ENCODE measurements around the gene CIITA.
"Not testable (repeated sequence)": the region's sequence is repeated elsewhere in the genome, so short reads cannot be mapped to it uniquely, and the experiment has no call there.

CIITA gene

GRCh38 chr16:10920726-10921427, 43.9 kb downstream of the CIITA start:
- peak; percentile 43 for DNase-seq

GRCh38 chr16:10921536-10922327, 44.7 kb downstream of the CIITA start:
- DNase-seq: no peak

DNA sequence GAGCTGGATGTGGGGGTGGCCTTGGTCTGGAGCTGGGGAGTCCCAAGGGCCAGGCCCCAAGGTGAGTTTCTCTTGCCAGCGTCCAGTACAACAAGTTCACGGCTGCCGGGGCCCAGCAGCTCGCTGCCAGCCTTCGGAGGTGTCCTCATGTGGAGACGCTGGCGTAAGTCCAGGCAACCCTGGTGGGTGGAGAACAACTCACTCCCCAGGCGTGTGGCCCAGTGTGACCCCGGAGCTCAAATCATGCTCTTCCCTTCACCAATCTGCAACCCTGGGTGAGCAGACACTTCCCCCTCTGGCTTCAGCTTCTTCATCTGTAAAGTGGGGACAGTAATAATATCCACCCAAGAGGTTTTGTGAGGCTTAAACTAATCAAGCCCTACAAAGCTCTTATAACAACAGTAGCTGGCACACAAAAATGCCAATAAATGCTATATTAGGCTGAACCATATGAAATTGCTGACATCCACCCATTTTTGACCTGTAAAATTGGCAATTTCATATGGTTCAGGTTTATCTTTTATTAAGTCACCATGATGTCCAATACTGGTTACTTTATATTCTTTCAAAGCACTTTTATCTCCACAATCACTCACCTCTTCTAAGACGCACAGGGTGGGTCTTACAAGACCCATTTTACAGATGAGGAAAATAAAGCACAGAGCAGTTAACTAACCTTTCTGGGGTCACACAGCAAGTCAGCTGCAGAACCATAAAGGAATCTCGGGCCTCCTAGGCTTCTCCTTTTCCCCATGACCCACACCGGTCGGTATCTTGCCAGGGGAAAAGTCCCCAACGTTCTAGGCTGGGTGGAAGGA, 45.5 kb downstream of the CIITA start:
- DNase-seq: peak; percentile 55

DNA sequence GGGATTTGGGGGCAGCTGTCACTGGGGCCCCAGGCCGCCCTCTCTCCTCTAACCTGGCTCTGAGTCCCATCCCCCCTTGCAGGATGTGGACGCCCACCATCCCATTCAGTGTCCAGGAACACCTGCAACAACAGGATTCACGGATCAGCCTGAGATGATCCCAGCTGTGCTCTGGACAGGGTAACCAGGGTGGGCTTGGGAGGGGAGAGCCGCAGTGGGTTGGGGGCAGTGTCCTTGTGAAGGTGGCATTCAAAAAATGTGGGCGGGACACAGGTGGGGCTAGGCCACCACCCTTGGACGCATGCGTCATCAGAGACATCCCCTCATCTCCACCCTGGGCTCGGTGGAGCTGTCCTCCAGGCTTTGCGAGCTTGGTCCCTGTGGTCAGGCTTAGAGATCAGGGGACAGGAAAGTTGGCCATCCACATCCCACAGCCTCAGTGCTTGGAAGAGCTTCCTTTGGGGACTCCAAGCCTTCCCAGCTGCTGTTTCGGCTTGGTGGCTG, 46.2 kb downstream of the CIITA start:
- DNase-seq: no peak

DNA sequence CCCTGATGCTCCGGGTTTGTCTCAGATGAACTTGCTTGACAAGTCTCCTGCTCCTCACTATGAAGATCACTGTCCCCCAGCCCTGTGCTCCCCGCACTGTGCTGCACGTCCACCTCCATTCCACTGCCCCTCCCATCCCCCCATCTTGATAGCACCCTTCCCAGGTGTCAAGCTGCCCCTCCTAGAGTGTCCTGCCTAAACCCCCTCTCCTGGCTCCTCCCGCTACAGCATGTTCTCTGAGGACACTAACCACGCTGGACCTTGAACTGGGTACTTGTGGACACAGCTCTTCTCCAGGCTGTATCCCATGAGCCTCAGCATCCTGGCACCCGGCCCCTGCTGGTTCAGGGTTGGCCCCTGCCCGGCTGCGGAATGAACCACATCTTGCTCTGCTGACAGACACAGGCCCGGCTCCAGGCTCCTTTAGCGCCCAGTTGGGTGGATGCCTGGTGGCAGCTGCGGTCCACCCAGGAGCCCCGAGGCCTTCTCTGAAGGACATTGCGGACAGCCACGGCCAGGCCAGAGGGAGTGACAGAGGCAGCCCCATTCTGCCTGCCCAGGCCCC, 46.7 kb downstream of the CIITA start:
- DNase-seq: no peak

DNA sequence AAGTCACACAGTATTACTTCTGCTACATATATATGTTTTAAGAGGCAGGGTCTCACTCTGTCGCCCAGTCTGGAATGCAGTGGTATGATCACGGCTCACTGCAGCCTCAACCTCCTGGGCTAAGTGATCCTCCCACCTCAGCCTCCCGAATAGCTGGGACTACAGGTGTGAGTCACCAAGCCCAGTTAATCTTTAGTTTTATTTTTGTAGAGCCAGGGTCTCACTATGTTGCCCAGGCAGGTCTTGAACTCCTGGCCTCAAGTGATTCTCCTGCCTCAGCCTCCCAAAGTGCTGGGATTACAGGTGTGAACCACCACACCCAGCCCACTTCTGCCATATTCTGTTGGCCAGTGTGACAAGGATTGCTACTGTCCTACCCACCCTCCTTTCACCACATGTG, 48.3 kb downstream of the CIITA start:
- DNase-seq: not testable (repeated sequence)

DNA sequence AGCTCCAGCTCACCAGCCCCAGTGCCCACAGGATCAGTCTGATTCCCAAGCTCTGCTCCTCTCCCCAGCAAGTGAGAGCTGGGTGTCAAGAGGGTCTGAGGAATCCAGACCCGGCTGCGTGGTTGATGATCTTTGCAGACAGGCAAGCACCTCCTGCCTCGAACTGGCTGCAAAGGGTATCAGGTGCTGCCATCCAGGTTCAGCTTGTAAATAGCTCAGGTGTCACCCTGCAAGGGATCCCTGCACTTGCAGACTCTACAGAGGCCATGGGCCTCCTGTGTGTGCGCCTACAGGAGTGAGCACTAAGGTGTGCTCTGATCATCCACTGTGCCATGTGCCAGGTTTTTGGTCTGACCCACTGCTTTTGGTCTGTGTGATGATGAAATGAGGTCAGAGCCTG, 49.1 kb downstream of the CIITA start:
- no peak for DNase-seq

DNA sequence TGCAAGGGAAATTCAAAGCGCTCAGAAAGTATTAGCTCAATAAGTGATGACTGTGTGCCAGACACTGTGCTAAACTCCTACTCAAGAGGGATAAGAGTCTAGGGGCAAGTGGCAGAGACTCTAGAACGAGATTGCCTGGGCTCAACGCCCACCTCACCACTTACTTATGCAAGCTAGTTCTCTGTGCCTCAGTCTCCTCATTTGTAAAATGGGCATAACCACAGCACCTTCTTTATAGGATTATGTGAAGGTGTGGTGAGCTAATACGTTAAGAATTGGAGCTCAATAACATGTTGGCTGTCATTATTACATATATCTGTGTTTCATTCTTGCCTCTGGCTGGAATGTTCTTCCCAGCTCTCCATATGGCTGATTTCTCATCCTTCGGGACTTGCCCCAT, 49.9 kb downstream of the CIITA start:
- DNase-seq: no peak

GRCh38 chr16:10927497-10928112, 50.6 kb downstream of the CIITA start:
- DNase-seq: no peak

GRCh38 chr16:10929097-10929496, 52.1 kb downstream of the CIITA start:
- peak; percentile 87 for DNase-seq

- DNase-seq: peak; percentile 58
Observed at GRCh38 chr16:10929853-10930754, 53.1 kb downstream of the CIITA start.

DNA sequence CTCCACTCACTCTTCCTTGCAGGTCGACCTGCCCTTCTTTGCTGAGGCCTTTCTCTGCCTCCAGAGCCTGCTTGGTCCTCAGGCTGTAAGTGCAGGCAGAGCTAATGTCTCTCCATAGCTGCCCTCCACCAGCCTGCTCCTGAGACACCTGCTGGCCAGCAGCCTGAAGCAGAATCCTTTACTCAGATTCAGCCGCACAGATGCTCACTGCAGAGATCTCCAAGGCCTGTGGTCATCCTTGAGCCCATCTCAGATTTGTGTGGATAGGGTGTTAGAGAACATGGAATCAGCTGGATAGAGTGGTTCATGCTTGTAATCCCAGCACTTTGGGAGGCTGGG, 53.7 kb downstream of the CIITA start:
- no peak for DNase-seq

GRCh38 chr16:10931134-10931533, 54.1 kb downstream of the CIITA start:
- no peak for DNase-seq

DNA sequence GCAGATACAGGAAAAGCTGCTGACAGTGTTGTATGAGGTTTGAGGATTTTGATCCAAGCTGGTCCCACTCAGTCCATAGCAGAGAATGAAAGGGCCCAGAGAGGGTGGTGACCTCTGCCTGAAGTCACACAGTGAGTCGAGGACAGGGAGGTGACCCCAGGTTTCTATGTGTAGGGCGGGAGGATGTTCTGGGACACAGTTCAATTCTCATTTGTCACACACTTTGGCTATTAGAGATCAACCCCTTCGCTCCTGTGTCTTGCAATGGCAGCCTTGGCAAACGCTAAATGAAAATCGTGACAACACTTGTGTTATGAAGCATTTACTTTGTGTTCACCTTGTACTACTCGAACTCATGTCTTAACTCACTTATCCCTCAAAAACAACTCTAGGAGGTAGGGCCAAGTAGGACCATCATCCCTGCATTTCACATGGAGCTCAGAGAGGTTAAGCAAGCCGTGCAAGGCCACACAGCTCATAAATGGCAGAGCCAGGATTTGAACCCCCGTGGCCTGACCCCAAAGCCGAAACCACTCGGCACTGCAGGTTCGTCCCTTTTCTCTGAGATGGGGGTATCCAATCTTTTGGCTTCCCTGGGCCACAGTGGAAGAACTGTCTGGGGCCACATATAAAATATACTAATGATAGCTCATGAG, 55.1 kb downstream of the CIITA start:
- no peak for DNase-seq

DNA sequence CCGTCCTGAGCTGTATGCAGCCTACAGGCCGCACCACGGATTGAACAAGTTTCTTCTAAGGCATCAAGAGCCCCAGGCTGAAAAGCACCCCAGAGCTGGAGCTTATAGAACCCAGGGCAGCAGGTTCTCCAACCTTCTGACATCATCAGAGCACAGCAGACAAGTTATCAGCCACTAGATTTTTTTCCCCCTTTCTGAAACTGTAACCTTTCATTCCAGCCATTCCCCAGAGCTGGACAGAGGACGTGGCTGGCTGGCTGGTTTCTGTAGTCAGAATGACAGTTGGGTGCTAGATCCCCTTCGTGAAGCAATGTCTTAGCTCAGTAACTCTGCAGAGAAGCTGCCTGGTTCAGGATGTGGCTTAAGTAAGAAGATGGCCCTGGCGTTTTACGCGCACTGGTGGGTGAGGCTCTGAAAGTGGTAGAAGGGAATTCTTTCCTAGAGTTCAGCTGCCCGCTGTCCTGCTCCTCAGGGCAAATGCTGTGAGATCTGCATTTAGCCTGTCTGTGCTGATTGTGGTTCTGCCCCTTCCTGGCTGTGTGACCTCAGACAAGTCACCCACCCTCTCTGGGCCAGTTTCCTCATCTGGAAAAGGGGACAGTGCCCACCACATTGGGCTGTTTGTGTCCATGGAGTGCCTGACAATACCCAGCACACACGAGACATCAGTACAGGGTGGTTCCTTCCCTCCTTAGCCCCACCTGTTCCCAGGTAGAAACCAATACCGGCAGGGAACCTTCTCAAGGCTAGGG, 56.1 kb downstream of the CIITA start:
- no peak for DNase-seq

GRCh38 chr16:10933865-10934264, 56.9 kb downstream of the CIITA start:
- no peak for DNase-seq

- DNase-seq: no peak
Observed at GRCh38 chr16:10934325-10935107, 57.5 kb downstream of the CIITA start.

DNA sequence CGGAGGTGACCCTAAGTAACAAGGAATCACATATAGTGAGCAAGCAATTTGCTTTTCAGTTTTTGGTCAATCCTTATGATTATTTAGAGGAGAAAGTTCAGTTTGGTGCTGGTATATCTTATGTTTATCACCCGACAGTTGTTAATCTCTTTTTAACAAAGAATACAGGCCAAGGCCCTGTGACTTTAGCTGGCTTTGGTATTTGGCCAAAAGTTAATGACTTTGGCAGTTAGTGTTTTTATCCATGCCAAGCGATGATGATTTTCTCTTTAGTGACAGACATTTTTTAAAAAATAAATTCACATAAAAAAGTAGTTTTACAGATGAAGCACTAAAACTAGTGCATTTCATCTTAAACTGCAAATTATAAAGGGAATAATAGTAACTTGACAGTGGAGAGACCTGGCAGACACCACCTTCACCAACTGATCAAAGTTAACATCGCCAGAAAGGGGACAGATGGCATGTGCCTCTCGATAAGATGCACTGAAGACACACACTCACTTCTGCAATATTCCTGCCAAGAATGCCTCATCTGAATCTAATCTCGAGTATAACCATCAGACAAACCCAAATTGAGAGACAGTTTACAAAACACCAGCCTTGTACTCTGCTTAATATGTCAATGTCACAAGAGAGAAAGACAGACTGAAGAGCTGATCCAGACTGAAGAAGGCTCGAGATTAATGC, 58.4 kb downstream of the CIITA start:
- no peak for DNase-seq
